GM18517 (cell line): Measurements from ENCODE around the gene BCAR3.

Experiments used
- ATAC-seq: cut with Tn5 transposase; IDR thresholded peaks from one replicate; pipeline ENCODE4 v1.9.1; 2021; ENCODE audit warnings: mild to moderate bottlenecking, moderate library complexity; ENCODE audit not compliant: unreplicated experiment

BCAR3 gene

GRCh38 chr1:93641527-93641926 is 40.1 kb downstream of the BCAR3 start:
- ATAC-seq: no peak

GRCh38 chr1:93640656-93641440 is 40.8 kb downstream of the BCAR3 start:
- no peak for ATAC-seq

GRCh38 chr1:93638981-93639380 is 42.7 kb downstream of the BCAR3 start:
- no peak for ATAC-seq

- no peak for ATAC-seq
Measured at GRCh38 chr1:93638307-93638847, 43.3 kb downstream of the BCAR3 start.

- no peak for ATAC-seq
Measured at GRCh38 chr1:93636712-93637111, 44.9 kb downstream of the BCAR3 start.

GRCh38 chr1:93635614-93636543 is 45.8 kb downstream of the BCAR3 start:
- no peak for ATAC-seq

GRCh38 chr1:93633313-93633712 is 48.3 kb downstream of the BCAR3 start:
- no peak for ATAC-seq

GRCh38 chr1:93631626-93632365 is 49.8 kb downstream of the BCAR3 start:
- ATAC-seq: no peak

- no peak for ATAC-seq
Measured at GRCh38 chr1:93630168-93630567, 51.5 kb downstream of the BCAR3 start.

GRCh38 chr1:93629101-93630059 is 52.3 kb downstream of the BCAR3 start:
- ATAC-seq: peak; percentile 59

- no peak for ATAC-seq
Measured at GRCh38 chr1:93628681-93629080, 53.0 kb downstream of the BCAR3 start.

- no peak for ATAC-seq
Measured at GRCh38 chr1:93625582-93626327, 55.9 kb downstream of the BCAR3 start.

- no peak for ATAC-seq
Measured at GRCh38 chr1:93623875-93624274, 57.8 kb downstream of the BCAR3 start.

GRCh38 chr1:93623436-93623835 is 58.2 kb downstream of the BCAR3 start:
- no peak for ATAC-seq

GRCh38 chr1:93621246-93621645 is 60.4 kb downstream of the BCAR3 start:
- no peak for ATAC-seq

- no peak for ATAC-seq
Measured at GRCh38 chr1:93620841-93621210, 60.8 kb downstream of the BCAR3 start.

- ATAC-seq: no peak
Measured at GRCh38 chr1:93620172-93620840, 61.3 kb downstream of the BCAR3 start.

GRCh38 chr1:93619507-93620171 is 62.0 kb downstream of the BCAR3 start:
- ATAC-seq: no peak
